ENCODE data around the gene BTBD10.

GRCh38 chr11:13349581-13349980, 113.4 kb downstream of the BTBD10 start:
- TF ChIP-seq CTCF (IDR thresholded peaks at IDR 0.05), result no peak
- no peak for TF ChIP-seq POLR2AphosphoS5 (IDR thresholded peaks at IDR 0.05)
- no peak for TF ChIP-seq POLR2A (IDR thresholded peaks at IDR 0.05; ENCODE audit: low read depth)

All from esophagus muscularis mucosa (tissue), 3 donors.